Stomach smooth muscle (tissue), 2 donors: Measurements from ENCODE around the gene LCN2.

Source experiments
- H3K27ac ChIP-seq: one replicate; pipeline ENCODE4 v1.7.0; 2013; ENCODE audit warnings: mild to moderate bottlenecking, low read length, inconsistent platforms
- H3K27me3 ChIP-seq, 2 donors: one replicate each; pipeline ENCODE4 v1.7.0; 2013; ENCODE audit warnings: low read length in 2 of 2; ENCODE audit not compliant: insufficient read depth in 2 of 2, control insufficient read depth in 1 of 2
- H3K36me3 ChIP-seq, 2 donors: one replicate each; pipeline ENCODE4 v1.7.0; 2013; ENCODE audit warnings: low read length in 2 of 2; ENCODE audit not compliant: control insufficient read depth in 2 of 2, insufficient read depth in 2 of 2
- H3K4me1 ChIP-seq: one replicate; pipeline ENCODE4 v1.7.0; 2013; ENCODE audit warnings: low read length; ENCODE audit not compliant: control insufficient read depth, insufficient read depth
- H3K4me3 ChIP-seq, 2 donors: one replicate each; pipeline ENCODE4 v1.7.0; 2013; ENCODE audit warnings: low read length in 2 of 2
- H3K9ac ChIP-seq, 2 donors: one replicate each; pipeline ENCODE4 v1.7.0; 2013; ENCODE audit warnings: low read length in 2 of 2, mild to moderate bottlenecking in 1 of 2
- H3K9me3 ChIP-seq, 2 donors: one replicate each; pipeline ENCODE4 v1.7.0; 2013; ENCODE audit warnings: low read length in 2 of 2; ENCODE audit not compliant: control insufficient read depth in 2 of 2
- donor health status: healthy.
- donor health status: Pancreatic carcinoma.

LCN2 gene

DNA sequence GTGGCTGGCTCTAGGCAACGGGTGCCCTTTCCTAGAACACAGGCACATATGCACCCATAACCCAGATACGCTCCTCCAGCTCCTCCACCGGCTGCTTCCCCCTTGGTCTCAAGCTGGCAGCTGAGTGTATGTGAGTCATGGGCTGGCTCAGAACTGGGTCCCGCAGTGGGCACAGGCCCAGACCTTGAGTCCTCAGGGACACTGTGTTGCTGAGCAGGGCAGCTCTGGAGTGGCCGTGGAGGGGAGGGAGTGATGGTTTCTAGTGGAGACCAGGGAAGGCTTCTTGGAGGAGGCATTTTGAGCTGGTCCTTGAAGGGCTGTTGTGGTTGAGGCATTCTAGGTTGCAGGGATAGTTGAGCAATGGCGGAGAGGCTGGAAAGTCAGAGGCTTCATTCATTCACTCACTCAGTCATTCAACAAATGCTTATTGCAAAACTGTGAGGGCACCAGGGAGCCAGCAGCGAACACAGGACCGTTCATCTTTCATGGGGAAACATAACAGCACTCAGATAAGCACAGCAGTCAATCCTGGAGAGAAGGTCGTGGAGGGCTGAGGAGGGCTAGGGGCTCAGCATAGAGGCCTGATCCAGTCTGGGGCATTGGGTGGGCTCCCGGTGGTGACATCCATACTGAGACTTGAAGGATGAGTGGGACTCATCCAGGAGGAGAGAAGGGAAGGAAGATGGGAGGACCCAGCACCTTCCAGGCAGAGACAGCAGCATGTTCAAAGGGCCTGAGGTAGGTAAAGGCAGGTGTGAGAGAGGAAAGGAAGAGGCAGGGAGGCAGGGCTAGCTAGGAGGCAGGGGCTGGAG lies 13.2 kb downstream of the LCN2 start:
- H3K4me1 ChIP-seq = peaks cover 19% of the 10 kb centered on the region
- H3K27ac ChIP-seq = no peak overlapping the region
- no peak overlapping the region for H3K4me3 ChIP-seq
- H3K9ac ChIP-seq = no peak overlapping the region
- no peaks in the 10 kb centered on the region for H3K27me3 ChIP-seq
- H3K36me3 ChIP-seq = peaks cover 14 to 28% of the 10 kb centered on the region in 2 donors
- H3K9me3 ChIP-seq = no peaks in the 10 kb centered on the region

DNA sequence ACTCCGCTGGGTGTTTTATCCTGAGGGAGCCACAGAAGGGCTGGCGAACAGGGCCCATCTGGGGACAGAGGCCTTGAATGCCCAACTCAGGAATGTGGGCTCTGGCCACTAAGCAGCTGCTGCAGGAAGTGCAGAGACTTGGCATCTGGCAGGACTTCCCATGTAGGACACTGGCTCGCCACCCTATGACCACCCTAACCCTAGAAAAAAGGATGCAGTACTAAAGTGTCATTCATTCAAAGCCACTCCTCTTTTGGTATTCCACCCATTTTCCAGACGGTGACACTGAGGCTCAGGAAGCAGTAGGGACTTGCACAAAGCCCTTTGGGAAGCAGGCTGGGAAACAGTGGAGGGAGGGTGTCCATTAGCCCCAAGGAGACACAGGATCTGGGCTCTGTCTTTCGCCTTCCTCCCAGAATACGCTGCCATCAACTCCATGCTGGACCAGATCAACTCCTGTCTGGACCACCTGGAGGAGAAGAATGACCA lies 13.8 kb downstream of the LCN2 start:
- Histone ChIP-seq H3K36me3 (peaks cover 20 to 32% of the 10 kb centered on the region in 2 donors), H3K4me1 (peaks cover 19% of the 10 kb centered on the region), H3K27me3 (no peaks in the 10 kb centered on the region), H3K9ac (no peak overlapping the region), H3K9me3 (no peaks in the 10 kb centered on the region), H3K4me3 (no peak overlapping the region), H3K27ac (no peak overlapping the region)

DNA sequence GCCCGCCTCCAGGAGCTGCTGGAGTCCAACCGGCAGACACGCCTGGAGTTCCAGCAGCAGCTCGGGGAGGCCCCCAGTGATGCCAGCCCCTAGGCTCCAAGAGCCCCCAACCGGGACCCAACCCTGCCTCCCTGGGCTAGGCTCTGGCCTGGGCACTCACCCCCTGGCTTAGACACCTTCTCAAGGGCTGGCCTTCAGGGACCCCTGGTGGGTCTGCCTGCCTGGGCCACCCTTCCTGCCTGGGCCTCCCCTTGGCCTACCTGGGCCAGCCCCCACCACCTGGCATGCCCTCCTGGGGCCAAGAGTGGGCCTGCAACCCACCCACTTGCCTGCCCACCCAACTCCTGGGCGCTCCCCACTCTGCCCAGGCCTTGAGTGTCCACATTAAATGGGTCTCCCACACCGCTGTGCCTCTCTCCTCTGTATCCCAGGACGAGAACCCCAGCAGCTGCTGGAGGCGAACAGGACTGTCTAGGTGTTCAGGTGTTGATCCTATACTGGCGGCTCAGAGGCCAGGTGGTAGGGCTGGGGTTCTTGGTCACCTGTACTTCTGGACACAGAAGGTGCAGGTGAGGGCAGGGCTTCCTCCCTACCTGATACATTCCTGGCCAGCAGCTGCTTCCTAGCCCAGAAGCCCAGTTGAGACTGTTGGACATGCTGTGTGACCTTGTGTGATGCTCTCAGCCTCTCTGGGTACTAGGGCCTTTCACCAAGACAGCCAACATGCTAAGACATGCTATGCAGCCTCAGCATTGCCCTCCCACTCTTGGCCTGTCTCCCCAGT lies 14.5 kb downstream of the LCN2 start:
- peaks cover 23 to 35% of the 10 kb centered on the region in 2 donors for H3K36me3 ChIP-seq

GRCh38 chr9:128164307-128164885 lies 15.1 kb downstream of the LCN2 start:
- Histone ChIP-seq H3K27me3 (no peaks in the 10 kb centered on the region), H3K36me3 (peaks cover 28 to 42% of the 10 kb centered on the region in 2 donors), H3K4me3 (no peak overlapping the region), H3K27ac (no peak overlapping the region), H3K9me3 (no peaks in the 10 kb centered on the region), H3K4me1 (peaks cover 17% of the 10 kb centered on the region), H3K9ac (no peak overlapping the region)

More for the DNA sequence above, 14.5 kb downstream of the LCN2 start:
- no peak overlapping the region for H3K27ac ChIP-seq
- peaks cover 19% of the 10 kb centered on the region for H3K4me1 ChIP-seq
- H3K27me3 ChIP-seq = no peaks in the 10 kb centered on the region
- H3K9ac ChIP-seq = no peak overlapping the region
- no peak overlapping the region for H3K4me3 ChIP-seq
- no peaks in the 10 kb centered on the region for H3K9me3 ChIP-seq

GRCh38 chr9:128166169-128166568 lies 16.9 kb downstream of the LCN2 start:
- peaks cover 36 to 51% of the 10 kb centered on the region in 2 donors for H3K36me3 ChIP-seq
- H3K9me3 ChIP-seq = no peaks in the 10 kb centered on the region
- no peaks in the 10 kb centered on the region for H3K27me3 ChIP-seq
- H3K9ac ChIP-seq = no peak overlapping the region
- peaks cover 7% of the 10 kb centered on the region for H3K4me1 ChIP-seq
- H3K27ac ChIP-seq = no peak overlapping the region
- no peak overlapping the region for H3K4me3 ChIP-seq

- Histone ChIP-seq H3K27ac (no peak overlapping the region), H3K27me3 (no peaks in the 10 kb centered on the region), H3K4me1 (peaks cover 1% of the 10 kb centered on the region), H3K36me3 (peaks cover 36 to 51% of the 10 kb centered on the region in 2 donors), H3K4me3 (no peak overlapping the region), H3K9me3 (no peaks in the 10 kb centered on the region), H3K9ac (no peak overlapping the region)
Observed at GRCh38 chr9:128167209-128167608, 18.0 kb downstream of the LCN2 start.

DNA sequence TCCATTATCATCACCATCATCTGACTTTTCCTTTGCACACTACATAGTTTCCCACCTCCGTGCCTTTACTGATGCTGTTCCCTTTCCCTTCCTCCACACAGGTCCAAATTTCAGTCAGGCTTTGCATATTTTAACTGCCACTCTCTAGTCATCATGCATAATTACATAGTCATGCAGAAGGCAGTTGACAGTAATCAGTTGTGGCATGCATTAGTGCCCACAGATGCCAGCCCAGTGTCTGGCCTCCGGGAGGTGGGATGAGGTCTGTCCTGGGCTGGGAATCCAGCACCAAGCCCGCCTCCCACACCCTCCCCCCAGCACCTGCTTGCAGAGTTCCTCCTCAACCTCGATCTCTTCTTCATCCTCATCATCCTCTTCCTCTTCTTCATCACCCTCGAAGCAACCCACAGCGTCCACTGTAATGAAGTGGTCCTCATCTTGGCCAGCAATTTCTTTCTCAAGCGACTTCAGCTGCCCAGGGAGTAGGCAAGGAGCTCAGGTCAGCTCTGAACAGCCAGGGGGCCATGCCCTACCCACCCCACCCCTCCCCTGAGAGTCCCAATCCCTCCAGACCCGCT lies 19.6 kb downstream of the LCN2 start:
- H3K27ac ChIP-seq = no peak overlapping the region
- H3K9me3 ChIP-seq = no peaks in the 10 kb centered on the region
- peaks cover 36 to 41% of the 10 kb centered on the region in 2 donors for H3K36me3 ChIP-seq
- H3K4me3 ChIP-seq = no peak overlapping the region
- no peaks in the 10 kb centered on the region for H3K4me1 ChIP-seq
- H3K27me3 ChIP-seq = no peaks in the 10 kb centered on the region
- no peak overlapping the region for H3K9ac ChIP-seq

DNA sequence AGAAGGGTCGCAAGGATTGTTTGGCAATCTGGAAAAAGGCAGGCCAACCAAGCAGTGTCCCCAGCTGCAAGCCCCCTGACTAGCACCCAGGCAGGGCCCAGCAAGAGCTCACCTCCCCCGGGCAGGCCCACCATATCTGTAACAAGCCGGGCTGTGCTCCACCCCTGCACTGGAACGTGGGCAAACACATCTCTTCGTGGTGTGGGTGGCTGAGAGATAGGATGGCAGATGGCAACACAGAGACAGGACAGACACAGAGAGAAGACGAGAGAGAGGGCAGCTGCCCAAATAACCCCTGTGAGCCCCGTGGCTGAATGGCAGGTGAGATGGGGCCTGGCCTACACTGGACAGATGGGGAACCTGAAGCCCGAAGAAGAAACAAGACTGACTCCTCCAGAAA lies 20.2 kb downstream of the LCN2 start:
- no peaks in the 10 kb centered on the region for H3K27me3 ChIP-seq
- no peak overlapping the region for H3K4me3 ChIP-seq
- no peak overlapping the region for H3K27ac ChIP-seq
- H3K9me3 ChIP-seq = no peaks in the 10 kb centered on the region
- no peaks in the 10 kb centered on the region for H3K4me1 ChIP-seq
- H3K36me3 ChIP-seq = peaks cover 37 to 42% of the 10 kb centered on the region in 2 donors
- no peak overlapping the region for H3K9ac ChIP-seq

- Histone ChIP-seq H3K27me3 (no peaks in the 10 kb centered on the region), H3K36me3 (peaks cover 42% of the 10 kb centered on the region in 2 donors), H3K4me1 (no peaks in the 10 kb centered on the region), H3K9me3 (no peaks in the 10 kb centered on the region), H3K9ac (no peak overlapping the region), H3K27ac (no peak overlapping the region), H3K4me3 (no peak overlapping the region)
Observed at GRCh38 chr9:128169925-128170324, 20.7 kb downstream of the LCN2 start.

DNA sequence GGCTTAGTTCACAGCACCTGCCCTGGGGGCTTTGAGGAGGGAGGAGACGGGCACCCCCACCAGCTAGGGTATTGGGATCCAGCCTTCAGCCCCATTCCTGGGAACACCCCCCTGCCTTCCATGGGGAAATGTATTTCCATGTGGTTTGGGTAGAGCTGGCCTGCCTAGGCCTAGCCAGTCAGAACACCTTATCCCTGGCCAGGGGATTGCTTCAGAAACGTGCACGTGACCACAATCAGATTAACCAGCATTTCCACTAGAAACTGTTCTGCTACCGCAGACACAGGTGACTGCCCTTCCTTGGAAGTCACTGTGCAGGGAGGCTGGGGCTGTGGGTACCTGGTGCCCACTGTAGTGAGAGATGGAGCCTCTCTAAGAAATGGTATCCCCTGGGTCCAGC lies 24.8 kb downstream of the LCN2 start:
- no peaks in the 10 kb centered on the region for H3K27me3 ChIP-seq
- H3K27ac ChIP-seq = no peak overlapping the region
- no peak overlapping the region for H3K9ac ChIP-seq
- no peaks in the 10 kb centered on the region for H3K9me3 ChIP-seq
- H3K36me3 ChIP-seq = peaks cover 53 to 54% of the 10 kb centered on the region in 2 donors
- no peaks in the 10 kb centered on the region for H3K4me1 ChIP-seq
- H3K4me3 ChIP-seq = no peak overlapping the region
